T-cell (primary cell): ENCODE measurements around the gene STIM2. TPM values are rescaled to one million over a fixed set of nuclear protein-coding genes. Genes with fewer than 3 reads are reported as not detected.
"Not testable (repeated sequence)": the region's sequence is repeated elsewhere in the genome, so short reads cannot be mapped to it uniquely, and the experiment has no call there.

Experiments
- ATAC-seq, 4 experiments: fragments of 200-7000 bp in 3 of 4; fragments of 150-1000 bp in 1 of 4; cut with Tn5 transposase; replicated peaks in 1 of 4; 1 replicate in 3 of 4; 2 replicates in 1 of 4; pipeline ENCODE4 v1.10.0; 2021; ENCODE audit warnings: moderate library complexity in 3 of 4, mild to moderate bottlenecking in 2 of 4, moderate number of reproducible peaks in 1 of 4
- CTCF ChIA-PET, 2 donors: fragments of 300-600 bp; sonication (Branson Sonifier 250); formaldehyde crosslinking; loops; one replicate each; lab custom pipeline; 2022; ENCODE audit warnings: antibody characterized with exemption in 2 of 2; lab: Charles Lee
- POLR2A ChIA-PET, 2 donors: fragments of 300-600 bp; sonication (Branson Sonifier 250); formaldehyde crosslinking; loops; one replicate each; lab custom pipeline; 2022; ENCODE audit warnings: antibody characterized with exemption in 2 of 2; lab: Charles Lee
- DNase-seq, 35 experiments: peaks; one replicate each; pipeline versions ENCODE4 v3.0.0 to v3.0.0-alpha.2; 2013 to 2023
- H3K27ac ChIP-seq: one replicate; pipeline ENCODE4 v1.5.1; 2013; ENCODE audit warnings: low read length
- H3K27me3 ChIP-seq, 2 experiments: replicated peaks in 1 of 2; 1 replicate in 1 of 2; 2 replicates in 1 of 2; pipeline versions ENCODE4 v1.6.1 to v1.7.0; 2013; ENCODE audit warnings: low read length in 1 of 2, mixed read lengths in 1 of 2; ENCODE audit not compliant: control insufficient read depth in 2 of 2, insufficient read depth in 2 of 2; ENCODE audit errors: extremely low read depth in 1 of 2
- H3K36me3 ChIP-seq, 2 donors: 1 replicate in 1 of 2; 2 replicates in 1 of 2; pipeline versions ENCODE4 v1.6.1 to v1.7.0; 2013; ENCODE audit warnings: low read length in 1 of 2; ENCODE audit not compliant: control insufficient read depth in 2 of 2, insufficient read depth in 1 of 2; ENCODE audit errors: extremely low read depth in 1 of 2
- H3K4me1 ChIP-seq, 2 experiments: 1 replicate in 1 of 2; 2 replicates in 1 of 2; pipeline versions ENCODE4 v1.6.1 to v1.7.0; 2013; ENCODE audit warnings: low read length in 2 of 2, mixed read lengths in 1 of 2; ENCODE audit not compliant: insufficient read depth in 2 of 2, control insufficient read depth in 1 of 2; ENCODE audit errors: extremely low read depth in 1 of 2
- H3K4me3 ChIP-seq, 2 donors: 1 replicate in 1 of 2; 2 replicates in 1 of 2; pipeline versions ENCODE4 v1.5.1 to v1.7.0; 2013; ENCODE audit warnings: mild to moderate bottlenecking in 2 of 2, low read length in 1 of 2, moderate library complexity in 1 of 2; ENCODE audit not compliant: control insufficient read depth in 1 of 2; ENCODE audit errors: extremely low read depth in 1 of 2
- H3K9me3 ChIP-seq: 2 replicates; pipeline ENCODE4 v1.7.0; 2013
- H3K27ac Mint-ChIP-seq, 2 donors: one replicate each; pipeline ENCODE4 v1.8.0; 2020 to 2021; ENCODE audit warnings: mild to moderate bottlenecking in 2 of 2, mixed read lengths in 2 of 2
- H3K27me3 Mint-ChIP-seq, 2 donors: one replicate each; pipeline ENCODE4 v1.8.0; 2021 to 2022; ENCODE audit warnings: mixed read lengths in 2 of 2
- H3K36me3 Mint-ChIP-seq: one replicate; pipeline ENCODE4 v1.8.0; 2021; ENCODE audit warnings: mixed read lengths
- H3K4me1 Mint-ChIP-seq, 3 donors: one replicate each; pipeline ENCODE4 v1.8.0; 2020 to 2022; ENCODE audit warnings: mixed read lengths in 3 of 3, mild to moderate bottlenecking in 1 of 3
- H3K4me3 Mint-ChIP-seq, 3 donors: one replicate each; pipeline ENCODE4 v1.8.0; 2020 to 2022; ENCODE audit warnings: mild to moderate bottlenecking in 3 of 3, mixed read lengths in 3 of 3, moderate library complexity in 3 of 3
- H3K9me3 Mint-ChIP-seq, 3 donors: one replicate each; pipeline ENCODE4 v1.8.0; 2020 to 2022; ENCODE audit warnings: mixed read lengths in 3 of 3
- WGBS: methylation state at CpG from one replicate; pipeline ENCODE4 v1.1.5; 2013; ENCODE audit warnings: missing lambda C conversion rate; ENCODE audit not compliant: insufficient coverage; 5-methylcytosine and 5-hydroxymethylcytosine counted together
- total RNA-seq, 35 experiments: library from RNA in 6 of 35; stranded (reverse) in 6 of 35; fragments of 120-200 nt in 1 of 35; gene quantifications; one replicate each; pipeline versions ENCODE4 v1.2.1 to v1.2.4 and lab custom pipeline; 2013 to 2026

The STIM2 gene
- total RNA-seq, 5 donors from 2014 or later (not counting 1 experiment from before 2014, with no cell fraction given), result 67.9 to 98.7 (median 75.2) TPM

DNA sequence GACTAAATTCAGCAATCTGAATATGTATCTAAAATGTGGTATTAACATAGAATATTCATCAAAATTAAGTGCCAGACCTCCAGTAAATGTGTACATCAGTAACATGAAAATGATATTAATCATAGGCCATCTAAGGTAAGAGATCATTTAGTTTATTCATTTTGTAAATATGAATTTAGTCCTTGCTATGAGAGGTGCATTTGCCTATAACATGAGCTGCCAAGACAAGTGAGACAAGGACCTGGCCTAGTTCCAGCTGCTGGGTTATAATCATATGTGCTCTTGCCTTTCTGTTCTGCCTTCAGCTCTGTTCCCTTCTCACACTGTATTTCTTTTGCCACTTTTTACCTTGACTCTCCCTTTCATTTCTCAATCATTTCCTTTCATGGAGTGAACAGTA is 160.0 kb downstream of the STIM2 start:
- ATAC-seq, result no peak
- no peak for DNase-seq
- ChIA-PET POLR2A (interaction anchor here in 1 of 2 donors (0.6 kb wide), 1 partner anchor 26 kb away, joined by 3 read pairs; no protein-coding TSS in a partner anchor), CTCF (interaction anchor here in 1 of 2 donors (1.1 kb wide), 1 partner anchor 166 kb away, joined by 3 read pairs; no protein-coding TSS in a partner anchor)
- peaks cover 70% of the 10 kb centered on the region for H3K36me3 Mint-ChIP-seq
- no peak overlapping the region for H3K4me3 ChIP-seq
- peaks cover 22 to 25% (median 22%) of the 10 kb centered on the region in 3 donors for H3K4me1 Mint-ChIP-seq
- H3K4me3 Mint-ChIP-seq, result no peak overlapping the region
- no peak overlapping the region for H3K27ac Mint-ChIP-seq
- H3K9me3 Mint-ChIP-seq, result peaks cover 0 to 6% (median 0%) of the 10 kb centered on the region in 3 donors
- no peaks in the 10 kb centered on the region for H3K9me3 ChIP-seq
- no peaks in the 10 kb centered on the region for H3K27me3 ChIP-seq
- H3K36me3 ChIP-seq, result peaks cover 16 to 53% of the 10 kb centered on the region in 2 donors
- H3K27ac ChIP-seq, result no peak overlapping the region
- peaks cover 0 to 9% of the 10 kb centered on the region in 2 experiments for H3K4me1 ChIP-seq
- no peaks in the 10 kb centered on the region for H3K27me3 Mint-ChIP-seq

DNA sequence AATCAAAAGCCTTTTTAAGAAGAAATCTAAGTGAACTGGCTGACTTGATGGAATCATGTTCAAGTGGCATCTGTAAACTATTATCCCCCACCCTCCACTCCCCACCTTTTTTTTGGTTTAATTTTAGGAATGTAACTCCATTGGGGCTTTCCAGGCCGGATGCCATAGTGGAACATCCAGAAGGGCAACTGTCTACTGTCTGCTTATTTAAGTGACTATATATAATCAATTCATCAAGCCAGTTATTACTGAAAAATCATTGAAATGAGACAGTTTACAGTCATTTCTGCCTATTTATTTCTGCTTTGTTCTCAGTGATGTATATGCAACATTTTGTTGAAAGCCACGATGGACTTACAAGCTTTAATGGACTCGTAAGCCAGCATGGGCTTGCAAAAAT is 162.3 kb downstream of the STIM2 start:
- Histone ChIP-seq H3K36me3 (peaks cover 16 to 50% of the 10 kb centered on the region in 2 donors), H3K9me3 (no peaks in the 10 kb centered on the region), H3K27ac (no peak overlapping the region), H3K4me1 (peaks cover 0 to 4% of the 10 kb centered on the region in 2 experiments), H3K27me3 (no peaks in the 10 kb centered on the region), H3K4me3 (no peak overlapping the region)
- Mint-ChIP-seq H3K9me3 (no peaks in the 10 kb centered on the region), H3K4me1 (peaks cover 5 to 17% (median 6%) of the 10 kb centered on the region in 3 donors), H3K27ac (no peak overlapping the region), H3K36me3 (peaks cover 51% of the 10 kb centered on the region), H3K27me3 (no peaks in the 10 kb centered on the region), H3K4me3 (no peak overlapping the region)
- 41% methylated on average over 2 of the region's 3 CpGs for WGBS
- DNase-seq, result no peak
- ChIA-PET CTCF (no interaction called here), POLR2A (no interaction called here)
- no peak for ATAC-seq

DNA sequence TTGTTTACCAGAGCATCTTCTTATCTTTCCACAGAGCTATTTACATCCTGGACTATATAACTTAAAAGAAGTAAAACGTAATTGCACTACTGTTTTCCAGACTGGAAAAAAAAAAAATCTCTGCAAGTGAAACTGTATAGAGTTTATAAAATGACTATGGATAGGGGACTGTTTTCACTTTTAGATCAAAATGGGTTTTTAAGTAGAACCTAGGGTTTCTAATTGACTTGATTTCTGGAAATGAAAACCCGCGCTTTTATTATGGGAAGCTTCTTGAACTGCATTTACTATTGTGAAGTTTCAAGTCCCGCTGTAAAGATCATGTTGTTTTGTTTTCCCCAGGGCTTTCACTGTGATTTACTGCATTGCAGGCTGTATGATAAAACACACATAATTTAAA is 162.7 kb downstream of the STIM2 start:
- H3K4me3 Mint-ChIP-seq, result no peak overlapping the region
- ATAC-seq, result no peak
- H3K9me3 ChIP-seq, result no peaks in the 10 kb centered on the region
- ChIA-PET POLR2A (no interaction called here), CTCF (no interaction called here)
- peaks cover under 1 to 17% (median 2%) of the 10 kb centered on the region in 3 donors for H3K4me1 Mint-ChIP-seq
- no peak for DNase-seq
- no peaks in the 10 kb centered on the region for H3K27me3 Mint-ChIP-seq
- H3K36me3 ChIP-seq, result peaks cover 13 to 46% of the 10 kb centered on the region in 2 donors
- WGBS, result 20% methylated on average over 1 of the region's 4 CpGs
- no peak overlapping the region for H3K27ac ChIP-seq
- no peaks in the 10 kb centered on the region for H3K9me3 Mint-ChIP-seq
- peaks cover 47% of the 10 kb centered on the region for H3K36me3 Mint-ChIP-seq
- no peaks in the 10 kb centered on the region for H3K27me3 ChIP-seq
- H3K4me1 ChIP-seq, result no peaks in the 10 kb centered on the region
- peak overlapping the region in 1 of 2 donors; percentile 28 for H3K27ac Mint-ChIP-seq
- H3K4me3 ChIP-seq, result no peak overlapping the region

DNA sequence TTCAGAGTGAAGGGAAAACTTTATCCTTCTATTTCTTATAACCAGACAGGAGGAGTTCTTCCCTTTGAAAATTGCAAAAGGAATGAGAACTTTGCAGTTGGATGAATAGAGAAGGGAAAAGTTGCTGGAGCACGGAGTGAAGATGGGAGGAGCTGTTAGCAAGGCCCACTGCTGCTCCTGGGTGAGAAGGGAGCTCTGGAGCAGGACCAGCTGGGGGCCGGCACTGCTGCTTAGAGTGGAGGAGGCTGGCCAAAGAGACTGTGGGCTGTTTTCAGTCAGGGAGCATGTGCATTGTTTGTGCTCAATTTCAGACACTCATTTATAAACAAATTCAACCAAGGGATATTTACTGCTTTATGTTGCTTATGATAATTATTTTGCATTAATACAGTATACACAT is 164.2 kb downstream of the STIM2 start:
- peaks cover 37% of the 10 kb centered on the region for H3K36me3 Mint-ChIP-seq
- H3K36me3 ChIP-seq, result peaks cover 8 to 34% of the 10 kb centered on the region in 2 donors
- no peaks in the 10 kb centered on the region for H3K27me3 Mint-ChIP-seq
- no peak overlapping the region for H3K4me3 Mint-ChIP-seq
- ATAC-seq (no peak), DNase-seq (no peak)
- H3K4me1 ChIP-seq, result no peaks in the 10 kb centered on the region
- H3K9me3 ChIP-seq, result no peaks in the 10 kb centered on the region
- CTCF ChIA-PET, result interaction anchor here (0.6 to 0.7 kb wide), 3 partner anchors 17 to 200 kb away, joined by 3 to 4 read pairs (median 3); no protein-coding TSS in a partner anchor
- no peak overlapping the region for H3K4me3 ChIP-seq
- H3K4me1 Mint-ChIP-seq, result peaks cover 0 to 17% (median 0%) of the 10 kb centered on the region in 3 donors
- POLR2A ChIA-PET, result no interaction called here
- 100% methylated on average over 1 of the region's 2 CpGs for WGBS
- peak overlapping the region in 1 of 2 donors; percentile 0 for H3K27ac Mint-ChIP-seq
- no peak overlapping the region for H3K27ac ChIP-seq
- H3K27me3 ChIP-seq, result no peaks in the 10 kb centered on the region
- no peaks in the 10 kb centered on the region for H3K9me3 Mint-ChIP-seq

DNA sequence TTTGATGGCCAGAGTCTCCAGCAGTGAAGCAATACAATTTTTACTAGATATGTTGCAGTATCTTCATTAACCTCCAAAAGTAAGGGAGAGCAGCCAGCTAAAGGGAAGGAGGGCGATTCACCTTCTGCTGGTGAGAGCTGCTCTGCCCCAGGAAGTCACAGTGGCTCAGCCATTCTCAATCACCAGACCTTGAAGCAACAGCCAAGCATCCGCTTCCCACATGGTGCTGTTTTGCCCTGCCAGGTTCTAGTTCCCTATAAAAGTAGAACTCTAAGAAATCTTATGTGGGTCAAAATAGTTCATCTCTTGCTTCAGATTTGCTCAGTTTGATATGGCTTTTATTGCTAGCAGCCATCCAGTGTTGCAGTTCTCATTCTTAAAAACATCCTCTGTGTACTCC is 166.8 kb downstream of the STIM2 start:
- no peaks in the 10 kb centered on the region for H3K4me1 ChIP-seq
- DNase-seq, result no peak
- ATAC-seq, result peak in 1 of 4 experiments; percentile 43
- Mint-ChIP-seq H3K4me1 (peaks cover 0 to 9% (median 0%) of the 10 kb centered on the region in 3 donors), H3K36me3 (peaks cover 17% of the 10 kb centered on the region), H3K27me3 (no peaks in the 10 kb centered on the region), H3K27ac (no peak overlapping the region), H3K4me3 (no peak overlapping the region), H3K9me3 (no peaks in the 10 kb centered on the region)
- WGBS, result no CpG with 5 or more reads among the region's 2 CpGs
- CTCF ChIA-PET, result interaction anchor here in 1 of 2 donors (0.6 kb wide), 1 partner anchor 737 kb away, joined by 3 read pairs; no protein-coding TSS in a partner anchor
- POLR2A ChIA-PET, result no interaction called here
- no peak overlapping the region for H3K27ac ChIP-seq
- H3K4me3 ChIP-seq, result no peak overlapping the region
- H3K9me3 ChIP-seq, result no peaks in the 10 kb centered on the region
- H3K27me3 ChIP-seq, result no peaks in the 10 kb centered on the region
- peaks cover 0 to 17% of the 10 kb centered on the region in 2 donors for H3K36me3 ChIP-seq

DNA sequence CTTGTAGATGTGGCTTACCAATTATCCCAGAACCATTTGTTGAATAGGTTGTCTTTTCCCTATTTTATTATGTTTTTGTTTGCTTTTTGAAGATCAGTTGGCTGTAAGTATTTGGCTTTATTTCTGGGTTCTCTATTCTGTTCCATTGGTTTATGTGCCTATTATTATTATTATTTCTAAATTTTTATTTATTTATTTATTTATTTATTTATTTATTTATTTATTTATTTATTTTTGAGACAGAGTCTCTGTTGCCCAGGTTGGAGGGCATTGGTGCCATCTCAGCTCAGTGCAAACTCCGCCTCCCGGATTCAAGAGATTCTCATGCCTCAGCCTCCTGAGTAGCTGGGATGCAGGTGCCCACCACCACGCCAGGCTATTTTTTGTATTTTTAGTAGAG is 174.5 kb downstream of the STIM2 start:
- H3K36me3 ChIP-seq, DNase-seq, H3K27me3 Mint-ChIP-seq, H3K9me3 ChIP-seq, POLR2A ChIA-PET, H3K4me3 ChIP-seq, ATAC-seq, H3K27me3 ChIP-seq, H3K27ac Mint-ChIP-seq, H3K27ac ChIP-seq, H3K4me1 Mint-ChIP-seq, H3K36me3 Mint-ChIP-seq, CTCF ChIA-PET, H3K4me1 ChIP-seq, H3K4me3 Mint-ChIP-seq: not testable (repeated sequence)
- WGBS, result no CpG with 5 or more reads among the region's 3 CpGs
- peaks cover 0 to 11% (median 4%) of the 10 kb centered on the region in 3 donors for H3K9me3 Mint-ChIP-seq
